CMK (cell line): ENCODE results near the gene PPP1R11.

ENCODE experiments used
- DNase-seq: peaks from one replicate; pipeline ENCODE4 v3.0.0-alpha.2; 2010; ENCODE audit warnings: low read depth

Gene PPP1R11

DNA sequence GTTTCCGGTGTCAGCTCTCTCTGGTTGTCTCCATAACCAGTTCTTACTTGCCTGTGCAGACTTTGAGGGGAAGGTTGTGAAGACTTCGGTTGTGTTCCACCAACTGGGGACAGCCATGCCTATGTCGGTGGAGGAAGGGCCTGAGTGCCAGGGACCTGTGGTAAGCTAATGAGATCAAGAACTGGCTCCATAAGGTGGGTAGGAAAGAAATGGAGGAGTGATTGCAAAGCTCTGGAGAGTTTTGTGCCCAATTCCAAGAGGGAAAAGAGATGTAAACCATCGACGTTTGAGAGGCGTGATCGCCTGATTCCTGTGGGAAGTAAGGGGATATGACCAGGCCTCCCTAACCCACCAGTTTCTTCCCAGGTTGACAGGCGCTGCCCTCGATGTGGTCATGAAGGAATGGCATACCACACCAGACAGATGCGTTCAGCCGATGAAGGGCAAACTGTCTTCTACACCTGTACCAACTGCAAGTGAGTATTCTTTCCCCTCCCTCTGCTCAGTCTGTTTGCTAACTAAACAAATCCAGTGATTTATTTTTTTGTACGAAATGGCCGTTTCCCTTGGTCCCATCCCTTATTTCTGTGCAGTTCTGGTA, 5.0 kb upstream of the PPP1R11 start:
- DNase-seq, result no peak

DNA sequence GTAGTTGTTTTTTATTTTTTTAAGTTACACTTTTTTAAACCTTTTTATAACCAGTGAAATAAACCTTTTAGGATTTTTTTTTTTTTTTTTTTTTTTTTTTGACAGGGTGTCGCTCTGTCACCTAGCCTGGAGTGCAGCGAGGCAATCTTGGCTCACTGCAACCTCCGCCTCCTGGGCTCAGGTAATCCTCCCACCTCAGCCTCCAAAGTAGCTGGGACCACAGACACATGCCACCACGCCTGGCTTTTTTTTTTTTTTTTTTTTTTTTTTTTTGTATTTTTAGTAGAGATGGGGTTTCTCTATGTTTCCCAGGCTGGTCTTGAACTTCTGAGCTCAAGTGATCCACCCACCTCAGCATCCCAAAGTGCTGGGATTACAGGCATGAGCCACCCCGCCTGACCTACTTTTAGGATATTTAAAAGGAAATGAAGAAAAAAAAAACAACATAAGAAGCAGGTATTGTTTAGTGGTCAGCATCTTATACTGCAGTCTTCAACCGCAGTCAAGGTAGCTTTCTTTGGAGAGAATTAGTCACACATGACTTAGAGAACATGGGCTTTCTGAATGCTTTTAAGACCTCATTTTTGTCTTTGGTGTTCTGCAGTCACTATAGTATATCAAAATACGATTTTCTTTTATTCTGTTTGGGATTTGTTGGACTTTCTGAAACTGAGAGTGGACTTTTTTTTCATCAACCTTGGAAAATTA, 4.4 kb upstream of the PPP1R11 start:
- no peak for DNase-seq

DNA sequence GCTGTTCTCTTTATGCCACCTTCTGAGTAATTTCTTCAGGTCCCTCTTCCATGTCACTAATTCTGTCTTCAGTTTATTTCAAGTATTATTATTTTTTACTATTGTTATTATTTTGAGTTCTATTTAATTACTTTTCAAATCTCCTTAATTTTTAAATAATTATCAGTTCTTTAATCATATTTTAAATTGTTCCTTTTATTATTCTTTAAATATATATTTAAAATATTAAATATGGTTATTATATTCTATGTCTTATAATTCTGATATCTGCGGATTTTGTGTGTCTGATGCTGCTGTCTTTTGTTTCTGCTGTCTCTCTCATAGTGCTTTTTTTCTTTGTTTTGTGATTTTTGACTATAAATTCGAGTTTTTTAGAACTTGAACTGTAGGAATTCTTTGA, 3.7 kb upstream of the PPP1R11 start:
- DNase-seq, result no peak

- DNase-seq, result no peak
Measured at GRCh38 chr6:30066082-30066481, 916 bp upstream of the PPP1R11 start.

GRCh38 chr6:30067460-30068139, 602 bp downstream of the PPP1R11 start:
- no peak for DNase-seq

DNA sequence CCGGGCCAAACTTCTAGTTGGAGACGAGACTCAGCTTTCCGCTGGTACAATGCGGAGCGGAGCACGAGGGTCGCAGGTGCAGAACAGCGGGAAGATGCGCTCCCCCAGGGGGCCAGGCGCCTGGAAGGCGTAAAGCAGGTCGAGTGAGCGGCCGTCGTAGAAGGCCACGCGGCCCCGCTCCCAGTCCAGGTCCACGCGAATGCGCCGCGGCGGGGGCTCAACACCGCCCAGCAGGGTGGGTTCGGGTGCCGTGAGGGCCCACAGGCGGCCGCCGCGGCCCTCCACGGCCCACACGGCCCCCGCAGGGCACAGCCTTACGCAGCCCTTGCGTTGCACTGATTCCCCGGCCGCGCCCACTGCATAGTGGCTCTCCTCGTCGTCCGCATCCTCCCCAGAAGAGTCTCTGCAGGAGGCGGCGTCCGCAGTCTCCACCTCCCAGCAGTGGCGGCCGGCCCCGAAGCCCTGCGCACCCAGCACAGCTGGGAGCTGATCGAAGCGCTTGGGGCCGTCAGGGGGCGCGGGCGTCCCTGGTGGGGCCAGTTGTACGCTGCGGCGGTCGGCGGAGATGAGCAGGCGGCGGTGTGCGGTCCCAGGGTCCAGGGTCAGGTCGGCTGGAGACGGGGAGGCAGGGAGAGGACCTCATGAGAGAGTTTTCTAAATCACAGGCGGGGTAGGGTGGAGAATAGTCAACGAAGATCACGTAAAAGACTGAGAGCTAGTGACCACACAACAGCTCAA, 4.3 kb downstream of the PPP1R11 start:
- DNase-seq, result no peak

DNA sequence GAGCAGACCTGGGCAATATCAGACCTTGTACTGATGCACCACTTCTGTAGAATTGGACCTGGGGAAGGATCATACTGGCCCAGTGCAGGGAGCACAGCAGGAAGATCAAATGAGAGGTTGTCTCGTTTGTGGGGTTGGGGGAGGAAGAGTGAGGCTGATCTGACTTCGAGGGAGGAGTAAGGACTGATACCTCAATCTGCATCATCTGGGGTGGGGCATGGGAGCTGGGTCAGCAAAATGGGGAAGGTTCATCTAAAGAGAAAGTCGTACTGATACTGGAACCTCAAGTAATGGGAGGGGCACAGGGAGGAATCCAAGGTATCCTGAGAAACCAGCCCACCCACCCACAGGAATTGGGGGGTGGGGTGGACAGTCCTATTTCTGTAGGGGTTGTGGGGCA, 4.9 kb downstream of the PPP1R11 start:
- DNase-seq, result no peak

GRCh38 chr6:30073489-30074235, 6.7 kb downstream of the PPP1R11 start:
- DNase-seq, result no peak

GRCh38 chr6:30074331-30075093, 7.5 kb downstream of the PPP1R11 start:
- DNase-seq, result no peak

- no peak for DNase-seq
Measured at GRCh38 chr6:30075094-30075789, 8.2 kb downstream of the PPP1R11 start, which contains the start of gene RNF39. Gene RNF39, minus strand, starts transcription at chr6:30075769. Its CDS starts 184 bp downstream, at chr6:30075585.

GRCh38 chr6:30075790-30076732, 9.1 kb downstream of the PPP1R11 start:
- no peak for DNase-seq

GRCh38 chr6:30077218-30077617, 10.2 kb downstream of the PPP1R11 start:
- no peak for DNase-seq

- DNase-seq, result no peak
Measured at GRCh38 chr6:30087876-30088275, 20.9 kb downstream of the PPP1R11 start.

- DNase-seq, result no peak
Measured at GRCh38 chr6:30091577-30092381, 24.8 kb downstream of the PPP1R11 start.

- DNase-seq, result no peak
Measured at GRCh38 chr6:30092852-30093543, 26.0 kb downstream of the PPP1R11 start.

- DNase-seq, result no peak
Measured at GRCh38 chr6:30093951-30094661, 27.1 kb downstream of the PPP1R11 start.

GRCh38 chr6:30096829-30097228, 29.8 kb downstream of the PPP1R11 start:
- DNase-seq, result no peak
